ENCODE measurements around the gene CSKMT.

GRCh38 chr11:62646825-62647608 is 18.1 kb upstream of the CSKMT start:
- TF ChIP-seq, protein P1, sequence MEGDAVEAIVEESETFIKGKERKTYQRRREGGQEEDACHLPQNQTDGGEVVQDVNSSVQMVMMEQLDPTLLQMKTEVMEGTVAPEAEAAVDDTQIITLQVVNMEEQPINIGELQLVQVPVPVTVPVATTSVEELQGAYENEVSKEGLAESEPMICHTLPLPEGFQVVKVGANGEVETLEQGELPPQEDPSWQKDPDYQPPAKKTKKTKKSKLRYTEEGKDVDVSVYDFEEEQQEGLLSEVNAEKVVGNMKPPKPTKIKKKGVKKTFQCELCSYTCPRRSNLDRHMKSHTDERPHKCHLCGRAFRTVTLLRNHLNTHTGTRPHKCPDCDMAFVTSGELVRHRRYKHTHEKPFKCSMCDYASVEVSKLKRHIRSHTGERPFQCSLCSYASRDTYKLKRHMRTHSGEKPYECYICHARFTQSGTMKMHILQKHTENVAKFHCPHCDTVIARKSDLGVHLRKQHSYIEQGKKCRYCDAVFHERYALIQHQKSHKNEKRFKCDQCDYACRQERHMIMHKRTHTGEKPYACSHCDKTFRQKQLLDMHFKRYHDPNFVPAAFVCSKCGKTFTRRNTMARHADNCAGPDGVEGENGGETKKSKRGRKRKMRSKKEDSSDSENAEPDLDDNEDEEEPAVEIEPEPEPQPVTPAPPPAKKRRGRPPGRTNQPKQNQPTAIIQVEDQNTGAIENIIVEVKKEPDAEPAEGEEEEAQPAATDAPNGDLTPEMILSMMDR (IDR thresholded peaks at IDR 0.05): no peak
- TF ChIP-seq POLR2A (IDR thresholded peaks at IDR 0.05): no peak
- TF ChIP-seq EP300 (IDR thresholded peaks at IDR 0.05): no peak
